ENCODE results near the gene BCR.
A peak's percentile ranks its signal among the peaks of the same experiment; 100 is the strongest.
"Not testable (repeated sequence)": the region's sequence is repeated elsewhere in the genome, so short reads cannot be mapped to it uniquely, and the experiment has no call there.

Gene BCR

GRCh38 chr22:23180301-23180892 lies at the start of gene BCR:
BCR (plus strand) TSS chr22:23180509; CDS start chr22:23180961, 452 bp downstream.
- DNase-seq (ENCODE audit: low spot score) = peak; percentile 95

- no peak for DNase-seq (ENCODE audit: low spot score)
These were observed 49.6 kb upstream of the BCR start for GRCh38 chr22:23130697-23131096.

GRCh38 chr22:23131931-23132330 lies 48.4 kb upstream of the BCR start:
- DNase-seq (ENCODE audit: low spot score) = no peak

GRCh38 chr22:23132376-23133091 lies 47.8 kb upstream of the BCR start:
- DNase-seq (ENCODE audit: low spot score) = no peak

GRCh38 chr22:23133922-23134321 lies 46.4 kb upstream of the BCR start:
- DNase-seq (ENCODE audit: low spot score) = no peak

GRCh38 chr22:23136991-23137390 lies 43.3 kb upstream of the BCR start:
- DNase-seq (ENCODE audit: low spot score) = not testable (repeated sequence)

- no peak for DNase-seq (ENCODE audit: low spot score)
These were observed 42.8 kb upstream of the BCR start for GRCh38 chr22:23137468-23137867.

- no peak for DNase-seq (ENCODE audit: low spot score)
These were observed 42.3 kb upstream of the BCR start for GRCh38 chr22:23137905-23138561.

- no peak for DNase-seq (ENCODE audit: low spot score)
These were observed 41.5 kb upstream of the BCR start for GRCh38 chr22:23138584-23139435.

- DNase-seq (ENCODE audit: low spot score) = no peak
These were observed 39.9 kb upstream of the BCR start for GRCh38 chr22:23140385-23140784.

GRCh38 chr22:23142546-23143105 lies 37.7 kb upstream of the BCR start:
- DNase-seq (ENCODE audit: low spot score) = no peak

GRCh38 chr22:23143119-23143518 lies 37.2 kb upstream of the BCR start:
- no peak for DNase-seq (ENCODE audit: low spot score)

GRCh38 chr22:23144432-23144831 lies 35.9 kb upstream of the BCR start:
- DNase-seq (ENCODE audit: low spot score) = no peak

- DNase-seq (ENCODE audit: low spot score) = peak; percentile 94
These were observed 35.1 kb upstream of the BCR start, which contains the start of gene RAB36 for GRCh38 chr22:23144932-23145877. RAB36 (plus strand) TSS chr22:23145477; CDS start chr22:23146617, 1,140 bp downstream.

GRCh38 chr22:23145878-23146470 lies 34.3 kb upstream of the BCR start:
- no peak for DNase-seq (ENCODE audit: low spot score)

GRCh38 chr22:23146478-23147205 lies 33.7 kb upstream of the BCR start:
- DNase-seq (ENCODE audit: low spot score) = no peak

- DNase-seq (ENCODE audit: low spot score) = no peak
These were observed 32.5 kb upstream of the BCR start for GRCh38 chr22:23147617-23148387.

- DNase-seq (ENCODE audit: low spot score) = no peak
These were observed 30.5 kb upstream of the BCR start for GRCh38 chr22:23149743-23150238.

GRCh38 chr22:23150762-23151161 lies 29.5 kb upstream of the BCR start:
- DNase-seq (ENCODE audit: low spot score) = no peak

Data from GM03348 (cell line).